DND-41 (cell line): ENCODE measurements around the gene RRP36.

Experiments used
- ATAC-seq: fragments of 200-7000 bp; cut with Tn5 transposase; 3 replicates; pipeline ENCODE4 v1.9.1; 2021; ENCODE audit warnings: low read depth; ENCODE audit not compliant: insufficient read depth
- DNase-seq: peaks from one replicate; pipeline ENCODE4 v3.0.0-alpha.2; 2020
- H2AFZ ChIP-seq: 2 replicates; pipeline ENCODE4 v1.6.0; 2012; ENCODE audit warnings: low read depth, low read length
- H3K27ac ChIP-seq: 2 replicates; pipeline ENCODE4 v1.5.1; 2012; ENCODE audit warnings: low read length, inconsistent platforms
- H3K27me3 ChIP-seq: fragments of 200-600 bp; sonication (generic); 2 replicates; pipeline ENCODE4 v1.6.0; 2012; ENCODE audit warnings: low read length, mild to moderate bottlenecking, inconsistent platforms; ENCODE audit not compliant: insufficient read depth, poor library complexity
- H3K36me3 ChIP-seq: 2 replicates; pipeline ENCODE4 v1.5.1; 2012; ENCODE audit warnings: low read length, inconsistent platforms; ENCODE audit not compliant: insufficient read depth
- H3K4me1 ChIP-seq: 2 replicates; pipeline ENCODE4 v1.5.1; 2012; ENCODE audit warnings: mild to moderate bottlenecking, low read length; ENCODE audit not compliant: insufficient read depth
- H3K4me2 ChIP-seq: 2 replicates; pipeline ENCODE4 v1.6.0; 2012; ENCODE audit warnings: mild to moderate bottlenecking, moderate library complexity, low read length, inconsistent platforms; ENCODE audit not compliant: insufficient read depth
- H3K4me3 ChIP-seq, 2 experiments: fragments of 200-600 bp in 1 of 2; shearing (Covaris generic) in 1 of 2; 2 replicates each; pipeline ENCODE4 v1.5.1; 2012 to 2016; ENCODE audit warnings: inconsistent platforms in 2 of 2, low read length in 2 of 2, mild to moderate bottlenecking in 2 of 2, low read depth in 1 of 2, moderate library complexity in 1 of 2
- H3K79me2 ChIP-seq: 2 replicates; pipeline ENCODE4 v1.6.0; 2012; ENCODE audit warnings: low read length, inconsistent platforms; ENCODE audit not compliant: insufficient read depth
- H3K9ac ChIP-seq: 2 replicates; pipeline ENCODE4 v1.6.0; 2012; ENCODE audit warnings: low read depth, mild to moderate bottlenecking, inconsistent platforms, low read length, moderate library complexity
- H3K9me3 ChIP-seq: 2 replicates; pipeline ENCODE4 v1.5.1; 2012; ENCODE audit warnings: low read length, moderate library complexity, mild to moderate bottlenecking, inconsistent platforms; ENCODE audit not compliant: insufficient read depth, severe bottlenecking
- H4K20me1 ChIP-seq: 2 replicates; pipeline ENCODE4 v1.6.0; 2012; ENCODE audit warnings: low read length; ENCODE audit not compliant: insufficient read depth
- CTCF ChIP-seq: IDR thresholded peaks from 2 replicates; pipeline ENCODE4 v1.5.1; 2012; ENCODE audit warnings: borderline replicate concordance, low read length, moderate library complexity, mild to moderate bottlenecking; ENCODE audit not compliant: poor library complexity, severe bottlenecking; ENCODE audit errors: extremely low read depth
- EZH2 ChIP-seq: IDR thresholded peaks from 3 replicates; pipeline ENCODE4 v1.6.1; 2012; ENCODE audit warnings: borderline replicate concordance, low read depth, mild to moderate bottlenecking, moderate library complexity, low read length, inconsistent platforms; ENCODE audit not compliant: severe bottlenecking

RRP36 gene

GRCh38 chr6:43077981-43078511 is 56.6 kb downstream of the RRP36 start:
- H3K9ac ChIP-seq: peak overlapping the region; percentile 99; the same call in 1 of the 2 replicates
- ATAC-seq (no peak), DNase-seq (no peak)
- H3K27me3 ChIP-seq: no peaks in the 10 kb centered on the region
- TF ChIP-seq CTCF: no peak
- no peak for TF ChIP-seq EZH2
- no peaks in the 10 kb centered on the region for H3K9me3 ChIP-seq
- H3K4me1 ChIP-seq: peaks cover 22% of the 10 kb centered on the region
- no peak overlapping the region for H3K27ac ChIP-seq
- H3K79me2 ChIP-seq: peaks cover 59% of the 10 kb centered on the region
- no peak overlapping the region for H2AFZ ChIP-seq
- peak overlapping the region in 1 of 2 experiments; percentile 98; a peak in 2 of 4 replicates for H3K4me3 ChIP-seq
- H4K20me1 ChIP-seq: peaks cover 37% of the 10 kb centered on the region
- peak overlapping the region; percentile 95 for H3K4me2 ChIP-seq
- peaks cover 14% of the 10 kb centered on the region for H3K36me3 ChIP-seq

GRCh38 chr6:43078691-43079090 is 57.3 kb downstream of the RRP36 start:
- H3K9ac ChIP-seq: no peak overlapping the region
- H4K20me1 ChIP-seq: peaks cover 44% of the 10 kb centered on the region
- ATAC-seq (no peak), DNase-seq (no peak)
- H3K27ac ChIP-seq: no peak overlapping the region
- no peak for TF ChIP-seq EZH2
- TF ChIP-seq CTCF: no peak
- peaks cover 65% of the 10 kb centered on the region for H3K79me2 ChIP-seq
- H3K4me3 ChIP-seq: no peak overlapping the region
- H3K4me2 ChIP-seq: no peak overlapping the region; the same call in 1 of the 2 replicates
- H2AFZ ChIP-seq: no peak overlapping the region
- H3K9me3 ChIP-seq: no peaks in the 10 kb centered on the region
- peaks cover 12% of the 10 kb centered on the region for H3K36me3 ChIP-seq
- H3K27me3 ChIP-seq: no peaks in the 10 kb centered on the region
- H3K4me1 ChIP-seq: peaks cover 22% of the 10 kb centered on the region
